HCT116 (cell line): ENCODE results near the gene ANO4. TPM values are rescaled to one million over a fixed set of nuclear protein-coding genes. Genes with fewer than 3 reads are reported as not detected.

Experiments
- ATAC-seq: fragments of 200-7000 bp; cut with Tn5 transposase; 2 replicates; pipeline ENCODE4 v1.9.1; 2020; ENCODE audit warnings: mild to moderate bottlenecking, moderate library complexity
- BruUV-seq: library from RNA; stranded (reverse); fragments of 400-500 nt; replicated peaks from 2 replicates; lab custom pipeline; 2021; lab: Mats Ljungman, UMichigan
- CTCF ChIA-PET: fragments of 300-600 bp; sonication (Branson Sonifier 250); formaldehyde crosslinking; loops from one replicate; lab custom pipeline; 2021; ENCODE audit warnings: antibody characterized with exemption; lab: Charles Lee
- POLR2A ChIA-PET: fragments of 300-600, 350-600 bp; sonication (Branson Sonifier 250); formaldehyde crosslinking; loops from one replicate; lab custom pipeline; 2021; ENCODE audit warnings: antibody characterized with exemption; lab: Charles Lee
- RAD21 ChIA-PET, 2 experiments: fragments of 300-600 bp; sonication (Branson Sonifier 250); formaldehyde crosslinking; loops; one replicate each; lab custom pipeline; 2023; ENCODE audit warnings: low total read pairs in 2 of 2; ENCODE audit not compliant: uncharacterized antibody in 2 of 2, unreplicated experiment in 2 of 2, low non-redundant PET in 1 of 2; lab: Charles Lee
- DNase-seq: peaks from one replicate; pipeline ENCODE4 v3.0.0-alpha.2; 2010; ENCODE audit warnings: low read depth, low spot score
- H2AFZ ChIP-seq: fragments of 200-600 bp; shearing (Covaris generic), sonication (generic); 2 replicates; pipeline ENCODE4 v1.6.1; 2017; ENCODE audit warnings: low read depth, mixed run types, mixed read lengths, antibody characterized with exemption, low read length; ENCODE audit not compliant: poor library complexity, severe bottlenecking
- H3K27ac ChIP-seq: 2 replicates; pipeline ENCODE4 v1.5.1; 2012; ENCODE audit warnings: low read depth, low read length
- H3K27me3 ChIP-seq: fragments of 200-600 bp; sonication (generic); 2 replicates; pipeline ENCODE4 v1.6.1; 2016; ENCODE audit warnings: mixed run types, low read length, mixed read lengths; ENCODE audit not compliant: insufficient read depth
- H3K36me3 ChIP-seq, 2 experiments: fragments of 200-500 bp in 1 of 2; fragments of 200-600 bp in 1 of 2; sonication (Bioruptor generic) in 1 of 2; sonication (generic) in 1 of 2; 2 replicates each; pipeline versions ENCODE4 v1.5.1 to v1.6.1; 2014 to 2016; ENCODE audit warnings: low read length in 2 of 2, inconsistent platforms in 1 of 2, mixed read lengths in 1 of 2, mixed run types in 1 of 2; ENCODE audit not compliant: insufficient read depth in 2 of 2, control insufficient read depth in 1 of 2
- H3K4me1 ChIP-seq, 2 experiments: fragments of 200-600 bp in 1 of 2; sonication (generic) in 1 of 2; 2 replicates each; pipeline versions ENCODE4 v1.5.1 to v1.6.1; 2012 to 2017; ENCODE audit warnings: low read length in 2 of 2, inconsistent platforms in 1 of 2, mild to moderate bottlenecking in 1 of 2, mixed read lengths in 1 of 2, mixed run types in 1 of 2, moderate library complexity in 1 of 2; ENCODE audit not compliant: insufficient read depth in 2 of 2, control insufficient read depth in 1 of 2
- H3K4me2 ChIP-seq: fragments of 200-600 bp; sonication (generic); 2 replicates; pipeline ENCODE4 v1.6.1; 2017; ENCODE audit warnings: mixed run types, low read length, mixed read lengths
- H3K4me3 ChIP-seq, 2 experiments: fragments of 200-600 bp in 1 of 2; sonication (generic) in 1 of 2; replicated peaks in 1 of 2; 2 replicates each; pipeline ENCODE4 v1.5.1; 2011 to 2016; ENCODE audit warnings: low read length in 2 of 2, control low read depth in 1 of 2, low read depth in 1 of 2, mild to moderate bottlenecking in 1 of 2, mixed read lengths in 1 of 2, mixed run types in 1 of 2
- H3K79me2 ChIP-seq: fragments of 200-600 bp; sonication (generic); 2 replicates; pipeline ENCODE4 v1.6.1; 2017; ENCODE audit warnings: mild to moderate bottlenecking, mixed run types, low read length, moderate library complexity, mixed read lengths; ENCODE audit not compliant: insufficient read depth
- H3K9ac ChIP-seq: fragments of 200-600 bp; sonication (generic); 2 replicates; pipeline ENCODE4 v1.6.1; 2016; ENCODE audit warnings: low read length, mixed read lengths
- H3K9me2 ChIP-seq: fragments of 200-600 bp; sonication (generic), shearing (Covaris generic); 2 replicates; pipeline ENCODE4 v1.6.1; 2017; ENCODE audit warnings: mixed run types, mild to moderate bottlenecking, moderate library complexity; ENCODE audit not compliant: insufficient read depth
- H3K9me3 ChIP-seq, 2 experiments: fragments of 200-500 bp in 1 of 2; fragments of 200-600 bp in 1 of 2; sonication (Bioruptor generic) in 1 of 2; sonication (generic) in 1 of 2; 2 replicates each; pipeline ENCODE4 v1.6.1; 2014 to 2017; ENCODE audit warnings: low read length in 2 of 2, mixed read lengths in 2 of 2, inconsistent platforms in 1 of 2, low read depth in 1 of 2, mild to moderate bottlenecking in 1 of 2, mixed run types in 1 of 2, moderate library complexity in 1 of 2; ENCODE audit not compliant: control insufficient read depth in 1 of 2, insufficient read depth in 1 of 2
- H4K20me1 ChIP-seq: fragments of 200-600 bp; sonication (generic), shearing (Covaris generic); 2 replicates; pipeline ENCODE4 v1.6.1; 2017; ENCODE audit warnings: mixed run types, mild to moderate bottlenecking, moderate library complexity; ENCODE audit not compliant: insufficient read depth
- CEBPB ChIP-seq: IDR thresholded peaks from 2 replicates; pipeline ENCODE4 v1.6.1; 2012; ENCODE audit warnings: low read depth
- EGR1 ChIP-seq: IDR thresholded peaks from 2 replicates; pipeline ENCODE4 v1.6.1; 2012; ENCODE audit warnings: low read depth
- MAX ChIP-seq: IDR thresholded peaks from 2 replicates; pipeline ENCODE4 v1.6.1; 2012
- POLR2A ChIP-seq: IDR thresholded peaks from 2 replicates; pipeline ENCODE4 v1.7.0; 2011; ENCODE audit warnings: borderline replicate concordance; ENCODE audit not compliant: insufficient read depth, insufficient read length; ENCODE audit errors: extremely low read depth
- POLR2AphosphoS5 ChIP-seq: IDR thresholded peaks from 2 replicates; pipeline ENCODE4 v1.6.1; 2011; ENCODE audit warnings: mild to moderate bottlenecking, low read depth, low read length, moderate library complexity
- YY1 ChIP-seq: IDR thresholded peaks from 2 replicates; pipeline ENCODE4 v1.6.1; 2011; ENCODE audit warnings: low read length, low read depth, moderate library complexity, mild to moderate bottlenecking; ENCODE audit not compliant: insufficient replicate concordance; ENCODE audit errors: extremely low read depth
- ZBTB33 ChIP-seq: IDR thresholded peaks from 2 replicates; pipeline ENCODE4 v1.6.1; 2011; ENCODE audit warnings: mild to moderate bottlenecking, low read length, moderate library complexity; ENCODE audit not compliant: insufficient replicate concordance; ENCODE audit errors: extremely low read depth
- ZFX ChIP-seq: fragments of 450-650 bp; IDR thresholded peaks from 2 replicates; pipeline ENCODE4 v1.6.1; 2017
- ZNF274 ChIP-seq: fragments of 200-500 bp; sonication (Bioruptor generic); IDR thresholded peaks from 2 replicates; pipeline ENCODE4 v1.6.1; 2014; ENCODE audit warnings: mild to moderate bottlenecking, low read depth, low read length, inconsistent platforms
- intact Hi-C: fragments of 100-400 bp; cut with micrococcal nuclease; formaldehyde crosslinking; loops from 2 replicates; pipeline ENCODE4 v1.10.0; 2022
- total RNA-seq: library from RNA; stranded (reverse); gene quantifications from one replicate; pipeline ENCODE4 v1.2.1, GENCODE V29; 2021; ENCODE audit not compliant: unreplicated experiment
- TF ChIP-seq, protein P1 (sequence below), 3 experiments: fragments of 200-600 bp in 1 of 3; sonication (generic) in 1 of 3; IDR thresholded peaks in 2 of 3; conservative IDR thresholded peaks in 1 of 3; 2 replicates each; pipeline ENCODE4 v1.5.1; 2012 to 2017; ENCODE audit warnings: low read depth in 2 of 3, low read length in 2 of 3, antibody characterized with exemption in 1 of 3, borderline replicate concordance in 1 of 3, control low read depth in 1 of 3, mild to moderate bottlenecking in 1 of 3, mixed read lengths in 1 of 3, mixed run types in 1 of 3, moderate library complexity in 1 of 3; ENCODE audit not compliant: insufficient read depth in 1 of 3
- TF ChIP-seq, protein P2 (sequence below): IDR thresholded peaks from 2 replicates; pipeline ENCODE4 v1.6.1; 2012; ENCODE audit warnings: low read depth

Gene ANO4
- total RNA-seq, 1 experiment from 2014 or later, result 1.7 TPM

- Histone ChIP-seq H2AFZ (no peak overlapping the region), H3K9ac (no peak overlapping the region), H3K36me3 (no peaks in the 10 kb centered on the region), H3K4me1 (no peaks in the 10 kb centered on the region), H3K9me3 (no peaks in the 10 kb centered on the region), H3K9me2 (no peaks in the 10 kb centered on the region), H3K79me2 (no peaks in the 10 kb centered on the region), H3K4me3 (no peak overlapping the region), H3K27me3 (no peaks in the 10 kb centered on the region), H3K27ac (no peak overlapping the region), H3K4me2 (no peak overlapping the region), H4K20me1 (no peaks in the 10 kb centered on the region)
- intact Hi-C loops, result no loop called here
- ChIA-PET POLR2A (no interaction called here), RAD21 (no interaction called here), CTCF (no interaction called here)
- no TSS peak for BruUV-seq
- no peak for TF ChIP-seq ZNF274
- no peak for TF ChIP-seq POLR2AphosphoS5
- TF ChIP-seq, protein P1, sequence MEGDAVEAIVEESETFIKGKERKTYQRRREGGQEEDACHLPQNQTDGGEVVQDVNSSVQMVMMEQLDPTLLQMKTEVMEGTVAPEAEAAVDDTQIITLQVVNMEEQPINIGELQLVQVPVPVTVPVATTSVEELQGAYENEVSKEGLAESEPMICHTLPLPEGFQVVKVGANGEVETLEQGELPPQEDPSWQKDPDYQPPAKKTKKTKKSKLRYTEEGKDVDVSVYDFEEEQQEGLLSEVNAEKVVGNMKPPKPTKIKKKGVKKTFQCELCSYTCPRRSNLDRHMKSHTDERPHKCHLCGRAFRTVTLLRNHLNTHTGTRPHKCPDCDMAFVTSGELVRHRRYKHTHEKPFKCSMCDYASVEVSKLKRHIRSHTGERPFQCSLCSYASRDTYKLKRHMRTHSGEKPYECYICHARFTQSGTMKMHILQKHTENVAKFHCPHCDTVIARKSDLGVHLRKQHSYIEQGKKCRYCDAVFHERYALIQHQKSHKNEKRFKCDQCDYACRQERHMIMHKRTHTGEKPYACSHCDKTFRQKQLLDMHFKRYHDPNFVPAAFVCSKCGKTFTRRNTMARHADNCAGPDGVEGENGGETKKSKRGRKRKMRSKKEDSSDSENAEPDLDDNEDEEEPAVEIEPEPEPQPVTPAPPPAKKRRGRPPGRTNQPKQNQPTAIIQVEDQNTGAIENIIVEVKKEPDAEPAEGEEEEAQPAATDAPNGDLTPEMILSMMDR (IDR thresholded peaks at IDR 0.05 in 2 of 3, conservative IDR thresholded peaks at IDR 0.05 in 1 of 3; ENCODE audit: borderline replicate concordance in 1 of 3, insufficient read depth in 1 of 3, low read depth in 2 of 3, low read length in 2 of 3), result no peak
- TF ChIP-seq, protein P2, sequence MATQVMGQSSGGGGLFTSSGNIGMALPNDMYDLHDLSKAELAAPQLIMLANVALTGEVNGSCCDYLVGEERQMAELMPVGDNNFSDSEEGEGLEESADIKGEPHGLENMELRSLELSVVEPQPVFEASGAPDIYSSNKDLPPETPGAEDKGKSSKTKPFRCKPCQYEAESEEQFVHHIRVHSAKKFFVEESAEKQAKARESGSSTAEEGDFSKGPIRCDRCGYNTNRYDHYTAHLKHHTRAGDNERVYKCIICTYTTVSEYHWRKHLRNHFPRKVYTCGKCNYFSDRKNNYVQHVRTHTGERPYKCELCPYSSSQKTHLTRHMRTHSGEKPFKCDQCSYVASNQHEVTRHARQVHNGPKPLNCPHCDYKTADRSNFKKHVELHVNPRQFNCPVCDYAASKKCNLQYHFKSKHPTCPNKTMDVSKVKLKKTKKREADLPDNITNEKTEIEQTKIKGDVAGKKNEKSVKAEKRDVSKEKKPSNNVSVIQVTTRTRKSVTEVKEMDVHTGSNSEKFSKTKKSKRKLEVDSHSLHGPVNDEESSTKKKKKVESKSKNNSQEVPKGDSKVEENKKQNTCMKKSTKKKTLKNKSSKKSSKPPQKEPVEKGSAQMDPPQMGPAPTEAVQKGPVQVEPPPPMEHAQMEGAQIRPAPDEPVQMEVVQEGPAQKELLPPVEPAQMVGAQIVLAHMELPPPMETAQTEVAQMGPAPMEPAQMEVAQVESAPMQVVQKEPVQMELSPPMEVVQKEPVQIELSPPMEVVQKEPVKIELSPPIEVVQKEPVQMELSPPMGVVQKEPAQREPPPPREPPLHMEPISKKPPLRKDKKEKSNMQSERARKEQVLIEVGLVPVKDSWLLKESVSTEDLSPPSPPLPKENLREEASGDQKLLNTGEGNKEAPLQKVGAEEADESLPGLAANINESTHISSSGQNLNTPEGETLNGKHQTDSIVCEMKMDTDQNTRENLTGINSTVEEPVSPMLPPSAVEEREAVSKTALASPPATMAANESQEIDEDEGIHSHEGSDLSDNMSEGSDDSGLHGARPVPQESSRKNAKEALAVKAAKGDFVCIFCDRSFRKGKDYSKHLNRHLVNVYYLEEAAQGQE, result no peak
- no peak for TF ChIP-seq MAX
- TF ChIP-seq ZFX, result no peak
- TF ChIP-seq YY1, result no peak
- no peak for TF ChIP-seq EGR1
- TF ChIP-seq POLR2A, result no peak
- no peak for TF ChIP-seq CEBPB
- no peak for TF ChIP-seq ZBTB33
- DNase-seq (no peak), ATAC-seq (no peak)
Measured at GRCh38 chr12:101001669-101002068, 207.1 kb downstream of the ANO4 start.
